CD4-positive, alpha-beta T cell (primary cell): ENCODE results near the gene DAAM1. TPM values are rescaled to one million over a fixed set of nuclear protein-coding genes. Genes with fewer than 3 reads are reported as not detected.

Experiments used
- ATAC-seq: fragments of 200-7000 bp; cut with Tn5 transposase; one replicate; pipeline ENCODE4 v1.10.0; 2022; ENCODE audit warnings: mild to moderate bottlenecking; ENCODE audit not compliant: poor library complexity
- CTCF ChIA-PET: fragments of 350-600 bp; sonication (Branson Sonifier 250); formaldehyde crosslinking; loops from one replicate; lab custom pipeline; 2021; ENCODE audit warnings: antibody characterized with exemption, inconsistent platforms; lab: Charles Lee
- POLR2A ChIA-PET: fragments of 350-600 bp; sonication (Branson Sonifier 250); formaldehyde crosslinking; loops from one replicate; lab custom pipeline; 2021; ENCODE audit warnings: antibody characterized with exemption, inconsistent platforms; lab: Charles Lee
- DNase-seq, 14 experiments: peaks; one replicate each; pipeline ENCODE4 v3.0.0-alpha.2; 2013 to 2020; ENCODE audit warnings: mixed read lengths in 2 of 14
- H3K27ac ChIP-seq, 2 donors: one replicate each; pipeline versions ENCODE4 v1.5.1 to v1.7.0; 2013; ENCODE audit warnings: low read length in 2 of 2, low read depth in 1 of 2, mild to moderate bottlenecking in 1 of 2
- H3K27me3 ChIP-seq, 2 experiments: 1 replicate in 1 of 2; 2 replicates in 1 of 2; pipeline versions ENCODE4 v1.6.1 to v1.7.0; 2013; ENCODE audit warnings: low read length in 2 of 2, control low read depth in 1 of 2, mild to moderate bottlenecking in 1 of 2, moderate library complexity in 1 of 2; ENCODE audit not compliant: insufficient read depth in 2 of 2, control insufficient read depth in 1 of 2
- H3K36me3 ChIP-seq: one replicate; pipeline ENCODE4 v1.6.1; 2013; ENCODE audit warnings: low read length, control low read depth; ENCODE audit not compliant: insufficient read depth
- H3K4me1 ChIP-seq: one replicate; pipeline ENCODE4 v1.6.1; 2013; ENCODE audit warnings: low read length, control low read depth; ENCODE audit not compliant: insufficient read depth
- H3K4me3 ChIP-seq: one replicate; pipeline ENCODE4 v1.5.1; 2013; ENCODE audit warnings: mild to moderate bottlenecking, low read length, moderate library complexity
- H3K9me3 ChIP-seq, 2 experiments: 1 replicate in 1 of 2; 2 replicates in 1 of 2; pipeline versions ENCODE4 v1.6.1 to v1.7.0; 2013; ENCODE audit warnings: low read length in 2 of 2, mild to moderate bottlenecking in 2 of 2, control low read depth in 1 of 2, moderate library complexity in 1 of 2; ENCODE audit not compliant: control insufficient read depth in 1 of 2, insufficient read depth in 1 of 2
- H3K27ac Mint-ChIP-seq: one replicate; pipeline ENCODE4 v1.8.0; 2020; ENCODE audit warnings: mixed read lengths
- H3K27me3 Mint-ChIP-seq: one replicate; pipeline ENCODE4 v1.8.0; 2021; ENCODE audit warnings: mixed read lengths
- H3K36me3 Mint-ChIP-seq: one replicate; pipeline ENCODE4 v1.8.0; 2021; ENCODE audit warnings: low read depth, mixed read lengths
- H3K4me1 Mint-ChIP-seq: one replicate; pipeline ENCODE4 v1.8.0; 2021; ENCODE audit warnings: low read depth, mixed read lengths
- H3K4me3 Mint-ChIP-seq: one replicate; pipeline ENCODE4 v1.8.0; 2020; ENCODE audit warnings: mild to moderate bottlenecking, mixed read lengths
- H3K9me3 Mint-ChIP-seq: one replicate; pipeline ENCODE4 v1.8.0; 2020; ENCODE audit warnings: mixed read lengths
- intact Hi-C, 2 experiments: fragments of 100-400 bp; cut with DNase I in 1 of 2; cut with micrococcal nuclease in 1 of 2; formaldehyde crosslinking; loops; one replicate each; pipeline versions ENCODE4 v1.15.1 to v1.9.0; 2023 to 2025; cut with DNase I, micrococcal nuclease
- total RNA-seq, 174 experiments: library from RNA in 2 of 174; stranded (reverse) in 2 of 174; gene quantifications; one replicate each; pipeline ENCODE4 v1.2.3 and lab custom pipeline; 2021 to 2026
- TF ChIP-seq, protein P1 (sequence below): fragments of 200-600 bp; IDR thresholded peaks from one replicate; pipeline ENCODE4 v1.8.0; 2022; ENCODE audit warnings: antibody characterized with exemption, mild to moderate bottlenecking

DAAM1 gene
- total RNA-seq, 2 experiments from 2014 or later: 7.4 to 8.8 TPM

DNA sequence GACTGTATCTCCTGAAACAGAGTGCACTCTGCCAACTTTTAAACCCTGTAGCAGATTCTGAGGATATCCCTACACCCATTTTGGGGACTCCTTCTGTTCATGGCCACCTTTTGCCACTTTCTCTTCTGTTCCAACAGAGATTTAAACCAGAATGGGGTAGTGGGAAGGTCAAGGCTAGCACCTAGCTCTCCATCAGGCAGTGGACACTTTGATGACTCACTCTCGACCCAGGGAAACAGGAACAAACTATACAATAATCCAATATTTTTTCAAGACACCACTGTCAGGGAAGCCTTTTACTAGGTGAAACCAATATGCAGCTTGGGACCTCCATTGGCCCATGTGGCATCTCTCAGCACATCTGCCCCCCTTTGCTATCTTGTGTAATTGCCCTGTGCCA is 103.6 kb downstream of the DAAM1 start:
- ChIA-PET CTCF (no interaction called here), POLR2A (no interaction called here)
- H3K27ac Mint-ChIP-seq: no peak overlapping the region

DNA sequence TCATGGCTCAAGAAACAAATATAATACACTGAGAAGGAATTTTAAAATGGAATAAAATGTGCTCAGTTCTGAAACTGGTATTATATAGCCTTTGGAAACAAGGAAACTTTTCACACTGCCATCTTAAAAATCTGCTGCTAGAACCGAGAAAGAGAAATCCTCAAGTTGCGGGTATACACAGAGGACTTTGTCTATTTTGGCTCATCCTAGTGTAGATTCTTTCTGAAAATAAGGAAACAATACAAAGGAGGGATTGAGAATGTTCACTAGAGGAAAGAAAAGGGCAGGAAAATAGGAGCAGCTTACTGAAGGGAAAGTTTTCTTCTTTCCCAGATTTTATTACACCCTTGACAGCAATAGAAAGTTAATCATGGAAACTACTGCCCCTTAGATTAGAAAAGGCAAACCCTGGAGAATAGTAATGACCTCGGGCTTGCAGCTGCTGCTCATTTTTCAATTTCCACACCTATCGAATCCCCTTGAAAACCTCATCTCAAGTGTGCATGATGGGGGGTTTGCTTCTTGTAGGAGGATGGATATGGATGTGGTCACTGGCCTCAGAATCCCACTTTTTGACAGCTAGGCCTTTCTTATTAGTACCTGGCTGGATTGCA is 104.6 kb downstream of the DAAM1 start:
- no peak overlapping the region for H3K27ac Mint-ChIP-seq
- POLR2A ChIA-PET: no interaction called here

More for the DNA sequence above, 103.6 kb downstream of the DAAM1 start:
- no peak for ATAC-seq
- Mint-ChIP-seq H3K4me3 (no peak overlapping the region), H3K4me1 (peaks cover 16% of the 10 kb centered on the region), H3K9me3 (peaks cover 3% of the 10 kb centered on the region), H3K36me3 (peaks cover 49% of the 10 kb centered on the region), H3K27me3 (no peaks in the 10 kb centered on the region)
- Histone ChIP-seq H3K27ac (no peak overlapping the region), H3K9me3 (no peaks in the 10 kb centered on the region), H3K4me1 (no peaks in the 10 kb centered on the region), H3K4me3 (no peak overlapping the region), H3K36me3 (peaks cover 5% of the 10 kb centered on the region), H3K27me3 (no peaks in the 10 kb centered on the region)
- DNase-seq: no peak
- TF ChIP-seq, protein P1, sequence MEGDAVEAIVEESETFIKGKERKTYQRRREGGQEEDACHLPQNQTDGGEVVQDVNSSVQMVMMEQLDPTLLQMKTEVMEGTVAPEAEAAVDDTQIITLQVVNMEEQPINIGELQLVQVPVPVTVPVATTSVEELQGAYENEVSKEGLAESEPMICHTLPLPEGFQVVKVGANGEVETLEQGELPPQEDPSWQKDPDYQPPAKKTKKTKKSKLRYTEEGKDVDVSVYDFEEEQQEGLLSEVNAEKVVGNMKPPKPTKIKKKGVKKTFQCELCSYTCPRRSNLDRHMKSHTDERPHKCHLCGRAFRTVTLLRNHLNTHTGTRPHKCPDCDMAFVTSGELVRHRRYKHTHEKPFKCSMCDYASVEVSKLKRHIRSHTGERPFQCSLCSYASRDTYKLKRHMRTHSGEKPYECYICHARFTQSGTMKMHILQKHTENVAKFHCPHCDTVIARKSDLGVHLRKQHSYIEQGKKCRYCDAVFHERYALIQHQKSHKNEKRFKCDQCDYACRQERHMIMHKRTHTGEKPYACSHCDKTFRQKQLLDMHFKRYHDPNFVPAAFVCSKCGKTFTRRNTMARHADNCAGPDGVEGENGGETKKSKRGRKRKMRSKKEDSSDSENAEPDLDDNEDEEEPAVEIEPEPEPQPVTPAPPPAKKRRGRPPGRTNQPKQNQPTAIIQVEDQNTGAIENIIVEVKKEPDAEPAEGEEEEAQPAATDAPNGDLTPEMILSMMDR: no peak
- intact Hi-C loops: no loop called here

DNA sequence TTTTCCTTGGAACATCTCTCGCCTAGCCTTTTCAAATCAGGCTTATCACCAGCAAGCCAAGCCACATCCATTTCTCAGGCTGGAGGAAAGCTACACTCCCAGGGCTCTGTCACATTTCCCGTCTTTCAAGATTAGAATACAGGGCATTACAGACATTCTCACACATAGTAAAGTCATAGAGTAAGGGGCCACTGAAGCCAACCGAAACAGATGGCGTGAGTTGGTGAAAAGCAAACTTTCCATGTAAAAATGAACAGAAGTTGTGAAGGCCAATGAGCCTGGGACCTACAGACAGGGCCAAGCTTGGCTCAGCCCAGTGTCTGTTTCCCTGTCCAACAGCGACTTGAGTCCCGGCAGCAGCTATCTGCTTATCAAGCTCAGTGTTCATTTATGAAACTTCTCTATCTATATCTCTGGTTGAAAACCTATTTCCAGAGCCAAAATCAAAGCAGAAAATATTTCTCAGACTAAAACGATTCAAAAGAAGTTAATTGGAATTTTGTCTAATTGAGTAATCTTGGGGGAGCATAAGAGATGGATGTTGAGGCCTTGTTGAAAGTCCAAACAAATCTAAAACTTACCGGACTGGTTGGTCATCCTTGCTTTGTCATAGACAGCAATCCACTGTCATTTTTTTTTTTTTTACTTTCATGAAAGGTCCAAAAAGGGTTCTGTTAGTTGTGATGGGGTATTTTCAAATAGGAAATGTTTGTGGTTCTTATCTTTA is 105.6 kb downstream of the DAAM1 start:
- H3K9me3 Mint-ChIP-seq: no peaks in the 10 kb centered on the region
- Histone ChIP-seq H3K9me3 (no peaks in the 10 kb centered on the region), H3K27ac (no peak overlapping the region), H3K4me3 (no peak overlapping the region), H3K4me1 (no peaks in the 10 kb centered on the region), H3K36me3 (peaks cover 5% of the 10 kb centered on the region), H3K27me3 (no peaks in the 10 kb centered on the region)
- H3K27me3 Mint-ChIP-seq: no peaks in the 10 kb centered on the region
- intact Hi-C loops: no loop called here
- no peak for DNase-seq
- peaks cover 22% of the 10 kb centered on the region for H3K4me1 Mint-ChIP-seq
- ChIA-PET POLR2A (no interaction called here), CTCF (interaction anchor here (0.9 to 1.0 kb wide), 2 partner anchors 10 to 11 kb away, joined by 3 to 4 read pairs; no protein-coding TSS in a partner anchor)
- no peak overlapping the region for H3K27ac Mint-ChIP-seq
- H3K36me3 Mint-ChIP-seq: peaks cover 42% of the 10 kb centered on the region
- H3K4me3 Mint-ChIP-seq: no peak overlapping the region
- no peak for ATAC-seq
- TF ChIP-seq, protein P1: no peak

More for the DNA sequence above, 104.6 kb downstream of the DAAM1 start:
- Histone ChIP-seq H3K4me3 (no peak overlapping the region), H3K4me1 (no peaks in the 10 kb centered on the region), H3K36me3 (peaks cover 5% of the 10 kb centered on the region), H3K27me3 (no peaks in the 10 kb centered on the region), H3K9me3 (no peaks in the 10 kb centered on the region), H3K27ac (no peak overlapping the region)
- H3K4me3 Mint-ChIP-seq: no peak overlapping the region
- peaks cover 46% of the 10 kb centered on the region for H3K36me3 Mint-ChIP-seq
- no peaks in the 10 kb centered on the region for H3K27me3 Mint-ChIP-seq
- H3K4me1 Mint-ChIP-seq: peaks cover 22% of the 10 kb centered on the region
- TF ChIP-seq, protein P1: no peak
- no peak for ATAC-seq
- H3K9me3 Mint-ChIP-seq: no peaks in the 10 kb centered on the region
- no peak for DNase-seq
- CTCF ChIA-PET: interaction anchor here (0.9 to 1.0 kb wide), 2 partner anchors 10 to 11 kb away, joined by 3 to 4 read pairs; no protein-coding TSS in a partner anchor
- intact Hi-C loops: no loop called here
